IPS-NIHi7 (cell line): ENCODE data around the gene ZNF672.
A peak's percentile ranks its signal among the peaks of the same experiment; 100 is the strongest.
"Not testable (repeated sequence)": the region's sequence is repeated elsewhere in the genome, so short reads cannot be mapped to it uniquely, and the experiment has no call there.

Experiments
- DNase-seq: peaks from one replicate; pipeline ENCODE4 v3.0.0; 2012; ENCODE audit warnings: mixed read lengths; ENCODE audit errors: extremely low spot score

Gene ZNF672

DNA sequence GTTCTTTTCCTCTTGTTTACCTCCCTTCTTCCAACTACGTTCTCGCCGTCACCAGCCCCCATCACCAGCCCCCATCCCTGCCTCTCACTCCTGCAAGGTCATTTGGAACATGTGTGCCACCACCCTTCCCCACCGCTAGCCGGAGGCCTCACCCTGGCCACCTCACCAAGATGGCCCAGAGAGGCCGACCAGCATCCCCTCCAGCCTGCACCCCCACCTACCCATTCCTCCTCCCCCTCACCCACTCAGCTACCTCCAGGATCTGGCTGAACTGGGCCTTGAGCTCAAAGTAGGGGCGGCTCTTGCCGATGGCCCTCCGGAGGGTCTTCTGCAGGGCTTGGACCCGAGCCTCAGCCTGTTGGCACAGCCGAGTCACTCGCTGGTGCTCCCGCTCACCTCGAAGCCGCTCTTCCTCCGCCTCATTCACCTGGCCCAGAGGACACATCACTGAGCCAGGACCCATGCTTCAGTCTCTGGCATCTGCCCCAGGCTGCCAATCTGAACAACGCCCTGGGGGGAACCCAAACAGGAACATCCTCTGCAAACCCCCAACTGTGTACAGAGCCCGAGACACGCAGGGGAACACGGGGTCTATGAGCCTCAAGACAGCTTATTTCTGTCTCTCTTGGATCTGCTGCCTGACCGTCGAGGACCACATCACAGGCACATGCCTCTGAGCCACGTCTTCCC is 25.1 kb upstream of the ZNF672 start:
- DNase-seq: no peak

DNA sequence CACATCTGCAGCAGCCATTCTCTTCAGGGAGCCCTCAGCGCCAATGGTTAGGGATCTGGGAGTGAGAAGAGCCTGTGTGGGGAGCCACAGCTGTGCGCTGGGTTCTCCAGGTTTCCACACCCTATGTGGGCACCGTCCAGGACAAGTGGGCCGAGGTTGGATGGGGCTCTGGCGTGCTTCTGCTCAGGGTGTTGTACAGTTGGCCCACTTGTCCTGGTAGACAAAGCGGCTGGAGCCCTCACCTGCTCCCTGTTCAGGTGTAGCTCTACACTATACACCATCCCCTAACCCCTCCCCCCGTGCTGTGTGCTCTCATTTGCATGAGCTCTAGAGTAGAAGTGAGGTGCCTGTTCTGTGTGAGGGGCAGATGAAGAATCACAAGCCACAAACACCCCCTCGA is 24.5 kb upstream of the ZNF672 start:
- DNase-seq: no peak

DNA sequence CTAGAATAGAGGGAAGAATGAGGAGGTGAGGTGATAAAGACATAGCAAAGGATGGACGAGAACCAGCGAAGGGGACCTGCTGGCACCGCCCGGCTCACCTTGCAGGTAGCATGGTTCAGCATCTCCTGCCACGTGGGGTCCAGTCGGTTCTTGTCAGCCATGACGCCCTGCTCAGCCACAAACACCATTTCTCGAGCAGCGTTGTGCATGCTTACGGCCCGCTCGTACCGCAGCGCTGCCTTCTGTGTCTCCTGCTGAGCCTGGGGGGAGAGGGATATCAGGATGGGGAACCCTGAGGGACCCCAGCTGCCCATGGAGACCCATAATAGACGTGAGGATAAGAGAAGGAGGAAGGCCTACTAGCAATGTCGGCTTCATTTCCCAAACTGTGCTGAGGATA is 23.7 kb upstream of the ZNF672 start:
- no peak for DNase-seq

DNA sequence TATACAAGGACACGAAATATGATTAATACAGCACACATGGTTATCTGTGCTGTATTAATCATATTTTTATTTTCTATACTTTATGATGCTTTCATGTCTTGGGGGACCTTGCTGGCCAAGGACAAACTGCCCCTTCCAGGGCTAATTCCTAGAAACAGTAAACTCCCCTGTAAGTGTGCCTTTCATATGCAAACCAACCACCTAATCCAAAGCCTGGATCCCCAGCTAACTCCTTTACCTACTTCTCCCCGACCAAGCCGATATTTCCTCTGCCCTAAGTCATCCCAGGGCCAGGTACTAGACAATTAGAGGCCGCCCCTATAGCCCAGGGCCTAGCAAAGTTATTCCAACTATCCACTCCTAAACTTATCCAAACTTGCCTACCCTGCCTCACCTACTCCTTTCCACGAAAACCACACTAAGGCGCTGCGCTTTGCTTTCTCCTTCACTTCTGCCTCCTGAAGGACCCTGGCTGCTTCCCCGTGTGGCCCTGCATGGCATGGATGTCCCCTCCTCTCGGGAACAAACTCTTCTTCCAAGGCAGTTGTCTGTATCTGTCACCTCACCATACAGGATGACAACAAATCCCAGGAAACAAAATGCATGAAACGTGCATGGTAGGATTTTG is 22.5 kb upstream of the ZNF672 start:
- DNase-seq: no peak

DNA sequence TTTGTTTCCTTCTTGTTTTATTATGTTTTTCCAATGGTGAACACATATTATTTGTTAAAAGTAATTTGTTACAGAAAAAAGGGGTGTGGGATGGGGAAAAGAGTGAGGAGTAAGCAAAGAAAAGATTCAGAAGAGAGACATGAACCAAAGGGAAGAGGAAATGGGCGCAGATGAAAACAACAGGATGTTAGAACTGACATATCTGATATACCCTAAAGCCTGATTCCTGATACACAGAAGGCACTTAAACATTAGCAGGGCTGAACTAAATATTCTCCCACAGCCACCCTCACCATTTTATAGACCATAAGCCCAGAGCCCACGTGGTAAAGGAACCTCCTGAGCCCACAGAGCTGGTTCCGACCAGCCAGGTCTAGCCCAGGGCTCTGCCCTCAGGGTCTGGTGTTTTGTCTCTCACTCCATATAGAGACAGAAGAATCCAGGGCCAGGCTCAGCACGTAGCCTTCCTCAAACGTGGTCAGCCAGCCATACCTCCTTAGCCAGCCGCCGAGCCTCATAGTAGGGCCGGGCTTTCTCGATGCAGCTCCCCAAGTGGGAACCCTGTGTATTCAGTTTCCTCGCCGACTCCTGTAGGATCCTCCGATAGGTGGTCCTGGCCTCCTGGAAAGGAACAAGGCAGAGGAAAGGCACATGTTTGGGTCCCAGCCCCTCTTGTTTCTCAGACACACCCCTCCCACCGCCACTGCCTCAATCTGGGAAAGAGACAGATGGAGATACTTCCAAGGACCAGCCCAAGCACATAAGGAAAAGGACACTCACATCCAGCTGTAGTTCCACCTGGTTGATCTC is 21.8 kb upstream of the ZNF672 start:
- DNase-seq: no peak

DNA sequence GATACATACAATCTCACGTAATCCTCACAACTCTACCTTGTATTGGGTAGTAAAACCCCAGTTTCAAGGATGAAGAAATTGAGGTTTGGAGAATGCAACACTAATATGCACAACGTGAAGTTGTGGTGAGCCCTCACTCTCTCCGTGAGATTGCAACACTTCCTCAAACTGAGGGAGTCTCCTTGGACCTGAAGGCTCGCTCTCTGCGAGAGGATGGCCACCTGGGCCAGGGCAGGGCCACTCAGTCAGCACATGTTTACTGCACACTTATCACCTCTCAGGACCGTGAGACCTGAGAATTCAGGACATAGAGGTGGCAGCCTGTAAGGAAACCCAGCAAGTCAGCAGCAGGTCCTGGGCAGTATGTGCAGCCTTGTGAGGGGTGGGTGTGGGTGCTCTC is 21.0 kb upstream of the ZNF672 start:
- no peak for DNase-seq

DNA sequence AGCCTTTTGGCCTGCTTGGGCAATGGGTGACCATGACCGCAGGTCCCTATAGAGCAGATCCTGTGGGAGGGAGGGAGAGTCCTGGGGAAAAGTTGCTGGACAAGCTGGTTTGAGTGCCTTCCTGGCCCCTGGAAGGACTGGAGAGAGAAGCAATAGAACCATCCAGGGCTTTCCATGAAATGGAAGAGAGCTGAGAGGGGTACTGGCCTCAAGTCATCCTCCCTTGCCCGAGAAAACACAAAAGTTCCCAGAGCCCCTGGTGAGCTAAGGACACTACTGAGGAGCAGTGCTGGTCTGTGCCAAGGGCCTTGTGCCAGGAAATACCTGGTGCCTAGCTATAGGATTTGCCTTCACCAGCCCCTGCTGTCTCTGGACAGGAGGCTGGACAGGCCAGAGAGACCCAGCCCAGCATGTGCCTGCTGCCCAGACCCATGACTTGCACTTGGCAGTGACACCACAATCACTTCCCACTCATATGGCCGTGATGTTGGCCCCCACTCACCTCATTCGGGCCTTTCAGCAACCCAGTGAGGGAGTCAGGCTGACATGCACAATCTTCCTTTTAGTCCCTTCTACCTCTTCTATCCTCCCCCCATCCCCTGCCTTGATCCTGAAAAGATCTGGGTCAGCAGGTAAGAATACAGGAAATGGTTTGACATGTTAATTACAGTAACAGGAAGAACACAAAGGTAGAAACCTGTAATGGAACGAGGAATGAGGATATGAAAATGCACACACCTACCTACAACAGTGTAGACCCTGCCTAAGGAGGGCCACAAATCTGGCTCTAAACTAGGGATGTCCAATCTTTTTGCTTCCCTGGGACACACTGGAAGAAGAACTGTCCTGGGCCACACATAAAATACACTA is 19.3 kb upstream of the ZNF672 start:
- DNase-seq: no peak

DNA sequence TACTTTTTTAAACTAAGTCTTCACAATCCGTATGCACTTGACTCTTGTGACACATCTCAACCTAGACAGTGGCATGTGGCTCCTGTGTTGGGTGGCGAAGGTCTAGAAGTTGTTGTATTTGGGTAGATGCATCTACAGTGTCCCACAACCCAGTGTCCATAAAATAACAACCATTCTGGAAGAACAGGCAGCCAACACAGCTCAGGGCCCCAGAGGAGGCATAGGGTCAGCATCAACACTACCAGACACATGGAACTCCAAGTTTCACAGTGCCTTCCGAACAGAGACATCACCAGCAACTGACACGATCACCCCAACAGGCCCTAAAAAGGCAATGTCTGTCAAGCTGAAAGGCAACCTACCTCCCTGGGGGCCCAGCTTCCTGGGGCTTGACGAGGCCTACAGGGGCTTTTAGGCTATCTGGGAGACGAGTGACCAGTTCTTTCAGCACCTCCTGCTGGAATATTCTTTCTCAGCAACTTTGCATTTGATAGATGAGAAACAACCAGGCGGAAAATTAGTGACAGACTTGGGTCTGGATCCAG is 17.9 kb upstream of the ZNF672 start:
- no peak for DNase-seq

DNA sequence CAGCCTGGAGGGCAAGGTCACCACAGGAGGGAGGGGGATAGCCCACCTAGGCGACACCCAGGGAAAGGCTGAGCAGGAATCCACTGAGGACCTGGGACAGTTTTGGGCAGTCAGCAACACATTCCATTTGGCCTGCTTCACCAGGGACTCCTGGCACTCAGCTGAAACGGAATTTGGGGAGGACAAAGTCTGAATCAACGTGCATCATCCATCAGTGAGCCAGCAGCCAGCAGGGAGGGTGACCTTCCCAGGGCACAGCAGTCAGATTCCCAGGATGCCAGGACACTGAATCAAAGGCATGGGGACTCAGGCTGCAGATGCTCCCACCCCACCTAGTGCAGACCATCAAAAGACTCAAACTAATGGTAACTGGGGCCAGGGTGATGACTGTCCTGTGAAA is 16.9 kb upstream of the ZNF672 start:
- DNase-seq: no peak

DNA sequence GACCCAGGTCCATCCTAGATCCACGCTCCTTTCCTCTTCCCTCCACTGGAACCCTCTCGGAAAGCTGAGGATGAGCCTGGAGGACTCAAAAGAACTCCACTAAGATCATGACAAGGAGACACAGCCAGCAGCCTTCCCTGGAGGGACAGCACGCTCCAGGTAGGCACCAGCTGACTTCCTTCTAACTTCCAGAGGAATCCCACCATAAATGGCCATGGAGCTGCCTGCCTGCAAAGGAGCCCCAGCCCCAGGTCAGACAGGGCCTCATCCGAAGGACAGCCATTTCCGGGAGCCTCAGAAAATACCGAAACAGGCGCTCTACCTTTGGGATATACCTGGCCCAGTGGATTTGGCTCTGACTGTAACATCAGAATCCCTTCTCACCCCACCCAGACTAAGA is 16.4 kb upstream of the ZNF672 start:
- no peak for DNase-seq

DNA sequence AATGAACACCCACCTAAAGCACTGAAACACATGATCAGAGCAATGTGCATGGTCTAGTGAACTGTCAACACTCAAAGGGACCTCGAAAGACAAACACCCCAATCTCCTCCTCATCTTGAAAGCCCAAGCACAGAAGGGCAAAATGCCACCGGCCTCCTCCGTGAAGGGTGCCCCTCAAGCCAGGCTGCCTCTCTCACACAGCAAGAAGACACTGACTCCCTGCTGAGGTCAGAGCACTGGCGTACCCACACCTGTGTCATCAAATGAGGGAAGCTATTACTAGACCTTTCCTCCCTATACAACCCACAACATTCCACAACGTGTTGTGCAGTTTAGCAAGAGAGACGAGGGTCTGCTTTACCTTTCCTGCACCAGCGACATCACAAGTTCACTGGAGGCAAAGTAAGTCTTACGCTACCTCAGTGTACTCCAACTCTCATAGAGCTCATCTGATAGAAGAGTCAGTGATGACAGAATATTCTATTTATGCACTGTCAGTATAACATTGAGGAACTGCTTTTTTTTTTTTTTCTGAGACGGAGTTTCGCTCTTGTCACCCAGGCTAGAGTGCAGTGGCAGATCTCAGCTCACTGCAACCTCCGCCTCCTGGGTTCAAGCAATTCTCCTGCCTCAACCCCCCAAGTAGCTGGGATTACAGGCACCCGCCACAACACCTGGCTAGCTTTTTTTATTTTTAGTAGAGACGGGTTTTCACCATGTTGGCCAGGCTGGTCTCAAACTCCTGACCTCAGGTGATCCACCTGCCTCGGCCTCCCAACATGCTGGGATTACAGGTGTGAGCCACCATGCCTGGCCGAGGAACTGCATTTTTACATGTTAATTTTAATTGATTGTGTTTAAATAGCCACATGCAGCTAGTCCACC is 15.6 kb upstream of the ZNF672 start:
- DNase-seq: no peak

DNA sequence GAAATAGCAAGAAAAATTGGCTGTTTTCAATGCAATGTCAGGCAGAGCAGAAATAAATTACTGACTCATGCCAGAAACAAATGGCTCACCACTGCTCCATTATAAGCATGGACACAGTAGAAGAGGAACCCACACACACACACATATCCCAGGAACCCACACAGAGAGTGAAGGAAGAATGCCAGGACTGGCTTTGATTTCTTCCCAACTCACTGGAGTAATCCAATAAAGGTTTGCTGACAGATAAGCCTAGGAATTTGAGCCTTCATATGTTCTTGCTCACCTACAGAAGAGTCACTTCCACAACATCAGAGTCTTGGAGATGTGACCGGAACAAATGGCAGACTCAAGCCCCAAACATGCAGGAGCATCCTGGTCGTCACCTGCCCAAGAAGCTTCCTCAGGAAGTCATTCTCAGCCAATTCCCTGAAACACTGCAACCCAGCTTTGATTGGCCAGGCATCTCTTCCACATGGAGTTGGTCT is 14.5 kb upstream of the ZNF672 start:
- DNase-seq: no peak

DNA sequence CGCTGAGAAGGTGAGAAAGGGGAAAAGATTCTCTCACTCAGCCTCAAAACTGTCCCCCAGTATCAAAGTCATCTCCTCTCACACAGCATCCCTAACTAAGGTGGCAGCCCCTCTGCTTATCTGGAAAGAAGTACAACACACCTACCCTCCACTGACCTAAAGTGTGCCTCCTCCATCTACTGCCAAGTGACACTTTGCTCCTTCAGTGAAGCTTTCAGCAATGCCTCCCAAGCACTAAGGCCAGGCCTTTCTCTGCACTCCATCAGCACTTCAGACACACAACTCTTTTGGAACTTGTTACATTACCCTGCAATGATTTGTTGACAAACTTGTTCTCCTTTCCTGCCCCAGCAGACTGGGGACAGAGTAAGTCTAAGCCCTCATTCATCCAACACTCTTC is 13.7 kb upstream of the ZNF672 start:
- DNase-seq: no peak

DNA sequence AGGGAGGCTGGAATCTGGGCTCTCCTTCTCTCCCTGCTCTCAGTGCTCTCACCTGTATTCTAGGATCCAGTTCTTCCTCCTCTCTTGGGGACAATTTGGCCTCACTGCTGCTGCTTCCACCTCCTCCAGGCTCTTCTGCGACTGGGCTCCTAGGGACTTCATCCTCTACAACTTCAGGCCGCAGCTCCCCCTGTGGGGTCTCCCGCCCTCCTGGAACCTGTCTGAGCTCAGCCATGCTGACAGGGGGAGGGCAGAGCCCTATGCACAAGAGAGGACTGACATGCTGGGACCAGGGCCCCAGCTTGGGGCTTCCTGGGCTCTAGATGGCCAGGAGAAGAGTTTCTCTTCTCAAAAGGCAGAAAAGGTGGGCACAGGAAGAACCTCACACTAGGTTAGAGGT is 13.3 kb upstream of the ZNF672 start:
- DNase-seq: no peak

DNA sequence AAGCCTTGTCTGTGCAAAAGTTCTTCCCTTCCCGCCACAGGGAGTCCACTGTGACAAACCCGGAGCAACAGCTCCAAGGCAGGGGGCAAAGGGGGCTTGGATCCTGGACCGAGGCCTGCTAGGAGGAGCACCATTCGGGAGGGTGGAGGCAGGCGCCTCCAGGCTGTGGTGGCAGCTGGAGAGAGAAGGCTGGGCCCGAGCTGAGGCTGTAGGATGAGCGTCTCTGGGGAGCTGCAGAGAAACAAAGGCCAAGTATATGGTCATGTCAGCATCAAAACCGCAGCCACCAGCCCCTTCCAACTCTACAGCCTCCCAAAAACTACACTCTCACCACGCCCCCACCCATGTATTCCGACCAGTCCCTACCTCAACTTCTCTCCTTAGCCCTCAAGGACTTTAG is 12.9 kb upstream of the ZNF672 start:
- DNase-seq: no peak

DNA sequence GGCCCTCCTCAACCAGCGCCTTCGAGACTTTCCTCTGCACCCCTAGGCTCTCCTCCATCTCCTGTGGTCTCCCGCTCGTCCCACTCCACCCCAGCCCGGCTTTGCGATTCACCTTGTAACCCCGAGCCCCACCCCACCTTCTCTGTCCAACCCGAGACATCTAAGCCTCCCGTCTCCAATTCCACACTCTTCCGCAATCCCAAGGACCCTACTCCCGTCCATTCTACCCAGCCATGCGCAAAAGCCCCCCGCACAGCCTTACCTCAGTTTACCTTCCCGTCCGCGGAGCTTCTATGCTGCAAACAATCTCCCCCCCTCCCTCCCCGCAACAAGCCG is 12.5 kb upstream of the ZNF672 start:
- no peak for DNase-seq

DNA sequence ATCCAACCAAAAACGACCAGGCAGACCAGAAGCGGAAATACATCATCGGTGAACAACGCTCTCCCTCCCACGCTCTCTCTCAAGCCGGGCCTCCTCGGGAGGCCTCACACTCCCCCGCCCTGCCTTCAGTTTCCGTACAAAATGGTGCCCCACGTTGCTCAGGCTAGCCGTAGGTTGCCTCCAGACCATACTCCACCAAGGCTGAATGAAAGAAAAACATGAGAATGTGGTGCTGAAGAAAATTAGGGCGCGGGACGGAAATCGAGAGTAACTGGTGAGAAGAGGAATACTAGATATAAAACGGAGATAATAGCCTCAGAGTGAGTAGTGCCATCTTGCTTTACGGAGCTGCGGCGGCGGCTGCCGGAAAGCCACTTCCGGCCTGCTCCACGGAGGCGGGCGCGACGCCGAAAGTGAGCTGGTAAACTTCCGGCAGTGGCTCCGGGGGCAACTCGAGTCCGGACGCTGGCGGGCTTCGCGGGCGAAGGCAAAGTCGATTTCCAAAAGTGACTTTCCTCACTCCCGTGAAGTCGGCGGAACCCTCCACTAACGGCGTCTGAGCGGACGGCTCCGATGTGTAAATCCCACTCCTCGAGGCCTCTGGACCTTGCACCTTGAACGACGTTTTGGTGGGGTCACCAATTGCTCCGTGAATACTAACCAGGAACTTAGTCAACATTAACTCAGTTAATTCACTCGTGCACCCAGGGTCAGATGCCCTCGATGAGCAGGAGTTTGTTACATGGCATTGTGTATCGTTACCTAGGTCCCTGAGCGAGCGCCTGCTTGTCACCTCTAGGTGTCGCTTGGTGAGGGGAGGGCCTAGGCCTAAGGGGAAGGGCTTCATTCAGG is 11.9 kb upstream of the ZNF672 start, which contains the start of gene SH3BP5L:
TSS of gene SH3BP5L (minus strand) at position 7 of the 852 bp plus-strand sequence. CDS start 980 bp downstream, outside the sequence.
- peak; percentile 95 for DNase-seq

DNA sequence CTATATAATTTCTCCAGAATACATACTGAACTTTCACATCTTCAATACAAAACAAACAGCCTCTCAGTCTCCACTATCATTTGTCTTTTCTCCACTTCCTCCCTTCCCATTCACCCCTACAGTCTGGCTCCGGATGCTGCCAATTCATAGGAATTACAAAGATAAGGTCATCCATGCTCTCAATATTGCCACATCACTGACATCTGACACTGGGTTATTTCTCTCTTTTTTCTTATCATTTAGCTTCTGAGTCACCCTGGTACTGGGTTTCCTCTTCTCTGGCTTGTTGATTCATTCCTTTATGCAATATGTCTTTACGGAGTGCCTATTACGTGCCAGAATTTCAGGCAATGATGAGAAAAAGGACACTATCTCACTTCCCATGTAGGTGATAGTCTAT is 9.2 kb upstream of the ZNF672 start:
- no peak for DNase-seq

DNA sequence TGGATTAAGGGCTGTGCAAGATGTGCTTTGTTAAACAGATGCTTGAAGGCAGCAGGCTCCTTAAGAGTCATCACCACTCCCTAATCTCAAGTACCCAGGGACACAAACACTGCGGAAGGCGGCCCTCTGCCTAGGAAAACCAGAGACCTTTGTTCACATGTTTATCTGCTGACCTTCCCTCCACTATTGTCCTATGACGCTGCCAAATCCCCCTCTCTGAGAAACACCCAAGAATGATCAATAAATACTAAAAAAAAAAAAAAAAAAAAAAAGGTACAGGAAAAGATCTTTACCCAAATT is 7.4 kb upstream of the ZNF672 start:
- DNase-seq: not testable (repeated sequence)

DNA sequence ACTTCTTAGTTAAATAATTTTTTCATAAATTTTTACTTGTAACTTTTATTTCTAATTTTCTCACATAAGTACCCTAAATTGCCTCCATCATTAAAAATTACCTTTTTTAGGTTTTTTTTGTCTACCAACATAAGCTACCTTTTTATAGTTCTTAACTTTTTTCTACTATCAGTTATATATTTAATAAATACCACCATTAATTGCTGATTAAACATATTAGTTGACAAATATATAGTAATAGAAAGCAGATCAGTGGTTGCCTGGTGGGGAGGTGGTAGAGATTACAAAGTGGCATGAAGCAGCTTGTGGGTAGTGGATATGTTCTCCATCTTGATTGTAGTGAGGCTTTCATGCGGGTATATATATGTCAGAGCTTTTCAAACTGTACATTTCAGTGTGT is 6.2 kb upstream of the ZNF672 start:
- DNase-seq: no peak
